Measurements from ENCODE around the gene TANC1. TPM values are rescaled to one million over a fixed set of nuclear protein-coding genes. Genes with fewer than 3 reads are reported as not detected.

The TANC1 gene
- total and polyA plus RNA-seq, 2 experiments from 2014 or later: 2.8 to 9.5 TPM

DNA sequence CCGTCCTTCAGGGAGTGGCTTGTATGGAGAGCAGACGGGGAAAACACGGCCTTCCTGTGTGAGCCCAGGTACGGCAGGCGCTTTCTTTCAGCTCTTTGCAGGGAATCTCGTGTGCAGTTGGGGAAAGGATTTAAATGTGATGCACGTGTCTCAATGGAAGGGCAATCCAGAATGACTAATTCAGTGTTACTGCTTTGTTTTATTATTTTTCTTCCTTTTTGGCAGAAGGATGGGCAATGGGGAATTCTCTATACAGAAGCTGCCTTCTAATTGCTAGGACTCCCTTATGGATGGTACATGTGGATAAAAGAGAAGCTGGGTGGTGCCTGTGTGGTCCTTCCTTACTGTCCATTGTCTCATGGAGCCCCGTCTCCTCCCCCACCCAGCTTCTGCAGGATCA is 210.7 kb downstream of the TANC1 start (continued):
- TF ChIP-seq, protein P1, sequence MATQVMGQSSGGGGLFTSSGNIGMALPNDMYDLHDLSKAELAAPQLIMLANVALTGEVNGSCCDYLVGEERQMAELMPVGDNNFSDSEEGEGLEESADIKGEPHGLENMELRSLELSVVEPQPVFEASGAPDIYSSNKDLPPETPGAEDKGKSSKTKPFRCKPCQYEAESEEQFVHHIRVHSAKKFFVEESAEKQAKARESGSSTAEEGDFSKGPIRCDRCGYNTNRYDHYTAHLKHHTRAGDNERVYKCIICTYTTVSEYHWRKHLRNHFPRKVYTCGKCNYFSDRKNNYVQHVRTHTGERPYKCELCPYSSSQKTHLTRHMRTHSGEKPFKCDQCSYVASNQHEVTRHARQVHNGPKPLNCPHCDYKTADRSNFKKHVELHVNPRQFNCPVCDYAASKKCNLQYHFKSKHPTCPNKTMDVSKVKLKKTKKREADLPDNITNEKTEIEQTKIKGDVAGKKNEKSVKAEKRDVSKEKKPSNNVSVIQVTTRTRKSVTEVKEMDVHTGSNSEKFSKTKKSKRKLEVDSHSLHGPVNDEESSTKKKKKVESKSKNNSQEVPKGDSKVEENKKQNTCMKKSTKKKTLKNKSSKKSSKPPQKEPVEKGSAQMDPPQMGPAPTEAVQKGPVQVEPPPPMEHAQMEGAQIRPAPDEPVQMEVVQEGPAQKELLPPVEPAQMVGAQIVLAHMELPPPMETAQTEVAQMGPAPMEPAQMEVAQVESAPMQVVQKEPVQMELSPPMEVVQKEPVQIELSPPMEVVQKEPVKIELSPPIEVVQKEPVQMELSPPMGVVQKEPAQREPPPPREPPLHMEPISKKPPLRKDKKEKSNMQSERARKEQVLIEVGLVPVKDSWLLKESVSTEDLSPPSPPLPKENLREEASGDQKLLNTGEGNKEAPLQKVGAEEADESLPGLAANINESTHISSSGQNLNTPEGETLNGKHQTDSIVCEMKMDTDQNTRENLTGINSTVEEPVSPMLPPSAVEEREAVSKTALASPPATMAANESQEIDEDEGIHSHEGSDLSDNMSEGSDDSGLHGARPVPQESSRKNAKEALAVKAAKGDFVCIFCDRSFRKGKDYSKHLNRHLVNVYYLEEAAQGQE (IDR thresholded peaks at IDR 0.05; ENCODE audit: unreplicated experiment): no peak

DNA sequence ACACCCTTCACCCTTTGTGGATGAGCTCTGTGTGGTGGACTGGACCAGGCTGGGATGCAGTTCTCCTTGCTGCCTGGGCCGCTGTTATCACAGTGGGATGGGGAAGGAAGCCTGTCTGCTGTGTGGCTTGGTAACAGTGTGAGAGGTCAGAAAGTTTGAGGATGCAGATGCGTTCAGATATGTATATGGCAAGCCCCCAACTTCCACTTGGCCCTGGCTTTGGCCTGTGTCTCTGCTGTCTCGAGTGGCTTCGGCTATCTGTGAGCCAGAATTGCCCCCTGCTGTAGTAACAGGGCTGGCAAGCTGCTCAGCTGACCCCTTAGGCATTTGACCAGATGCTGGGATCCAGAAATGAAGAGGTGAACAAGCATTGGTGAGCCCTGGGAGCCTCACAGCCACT is 211.3 kb downstream of the TANC1 start:
- H3K79me2 ChIP-seq (replicated peaks; ENCODE audit: insufficient read depth): no peaks in the 10 kb centered on the region
- no peaks in the 10 kb centered on the region for H3K9me2 ChIP-seq (ENCODE audit: insufficient read depth)
- no peaks in the 10 kb centered on the region for H3K36me3 ChIP-seq (ENCODE audit: insufficient read depth)
- no peaks in the 10 kb centered on the region for H3K36me3 Mint-ChIP-seq (ENCODE audit: low read depth)
- H3K4me1 Mint-ChIP-seq: peaks cover 6% of the 10 kb centered on the region; the same call in 2 of the 3 replicates
- H3K27me3 Mint-ChIP-seq (ENCODE audit: insufficient read depth, low read depth, poor library complexity): peaks cover 2% of the 10 kb centered on the region
- no peak overlapping the region for H3K27ac ChIP-seq (ENCODE audit: low read depth)
- H3K27ac Mint-ChIP-seq: no peak overlapping the region; the same call in 1 of the 2 replicates
- no peaks in the 10 kb centered on the region for H4K20me1 ChIP-seq (replicated peaks; ENCODE audit: insufficient read depth)
- ATAC-seq (no peak), DNase-seq (ENCODE audit: low spot score) (no peak)
- no peaks in the 10 kb centered on the region for H3K4me1 ChIP-seq (ENCODE audit: insufficient read depth)
- no peaks in the 10 kb centered on the region for H3K9me3 Mint-ChIP-seq
- TF ChIP-seq, protein P2, sequence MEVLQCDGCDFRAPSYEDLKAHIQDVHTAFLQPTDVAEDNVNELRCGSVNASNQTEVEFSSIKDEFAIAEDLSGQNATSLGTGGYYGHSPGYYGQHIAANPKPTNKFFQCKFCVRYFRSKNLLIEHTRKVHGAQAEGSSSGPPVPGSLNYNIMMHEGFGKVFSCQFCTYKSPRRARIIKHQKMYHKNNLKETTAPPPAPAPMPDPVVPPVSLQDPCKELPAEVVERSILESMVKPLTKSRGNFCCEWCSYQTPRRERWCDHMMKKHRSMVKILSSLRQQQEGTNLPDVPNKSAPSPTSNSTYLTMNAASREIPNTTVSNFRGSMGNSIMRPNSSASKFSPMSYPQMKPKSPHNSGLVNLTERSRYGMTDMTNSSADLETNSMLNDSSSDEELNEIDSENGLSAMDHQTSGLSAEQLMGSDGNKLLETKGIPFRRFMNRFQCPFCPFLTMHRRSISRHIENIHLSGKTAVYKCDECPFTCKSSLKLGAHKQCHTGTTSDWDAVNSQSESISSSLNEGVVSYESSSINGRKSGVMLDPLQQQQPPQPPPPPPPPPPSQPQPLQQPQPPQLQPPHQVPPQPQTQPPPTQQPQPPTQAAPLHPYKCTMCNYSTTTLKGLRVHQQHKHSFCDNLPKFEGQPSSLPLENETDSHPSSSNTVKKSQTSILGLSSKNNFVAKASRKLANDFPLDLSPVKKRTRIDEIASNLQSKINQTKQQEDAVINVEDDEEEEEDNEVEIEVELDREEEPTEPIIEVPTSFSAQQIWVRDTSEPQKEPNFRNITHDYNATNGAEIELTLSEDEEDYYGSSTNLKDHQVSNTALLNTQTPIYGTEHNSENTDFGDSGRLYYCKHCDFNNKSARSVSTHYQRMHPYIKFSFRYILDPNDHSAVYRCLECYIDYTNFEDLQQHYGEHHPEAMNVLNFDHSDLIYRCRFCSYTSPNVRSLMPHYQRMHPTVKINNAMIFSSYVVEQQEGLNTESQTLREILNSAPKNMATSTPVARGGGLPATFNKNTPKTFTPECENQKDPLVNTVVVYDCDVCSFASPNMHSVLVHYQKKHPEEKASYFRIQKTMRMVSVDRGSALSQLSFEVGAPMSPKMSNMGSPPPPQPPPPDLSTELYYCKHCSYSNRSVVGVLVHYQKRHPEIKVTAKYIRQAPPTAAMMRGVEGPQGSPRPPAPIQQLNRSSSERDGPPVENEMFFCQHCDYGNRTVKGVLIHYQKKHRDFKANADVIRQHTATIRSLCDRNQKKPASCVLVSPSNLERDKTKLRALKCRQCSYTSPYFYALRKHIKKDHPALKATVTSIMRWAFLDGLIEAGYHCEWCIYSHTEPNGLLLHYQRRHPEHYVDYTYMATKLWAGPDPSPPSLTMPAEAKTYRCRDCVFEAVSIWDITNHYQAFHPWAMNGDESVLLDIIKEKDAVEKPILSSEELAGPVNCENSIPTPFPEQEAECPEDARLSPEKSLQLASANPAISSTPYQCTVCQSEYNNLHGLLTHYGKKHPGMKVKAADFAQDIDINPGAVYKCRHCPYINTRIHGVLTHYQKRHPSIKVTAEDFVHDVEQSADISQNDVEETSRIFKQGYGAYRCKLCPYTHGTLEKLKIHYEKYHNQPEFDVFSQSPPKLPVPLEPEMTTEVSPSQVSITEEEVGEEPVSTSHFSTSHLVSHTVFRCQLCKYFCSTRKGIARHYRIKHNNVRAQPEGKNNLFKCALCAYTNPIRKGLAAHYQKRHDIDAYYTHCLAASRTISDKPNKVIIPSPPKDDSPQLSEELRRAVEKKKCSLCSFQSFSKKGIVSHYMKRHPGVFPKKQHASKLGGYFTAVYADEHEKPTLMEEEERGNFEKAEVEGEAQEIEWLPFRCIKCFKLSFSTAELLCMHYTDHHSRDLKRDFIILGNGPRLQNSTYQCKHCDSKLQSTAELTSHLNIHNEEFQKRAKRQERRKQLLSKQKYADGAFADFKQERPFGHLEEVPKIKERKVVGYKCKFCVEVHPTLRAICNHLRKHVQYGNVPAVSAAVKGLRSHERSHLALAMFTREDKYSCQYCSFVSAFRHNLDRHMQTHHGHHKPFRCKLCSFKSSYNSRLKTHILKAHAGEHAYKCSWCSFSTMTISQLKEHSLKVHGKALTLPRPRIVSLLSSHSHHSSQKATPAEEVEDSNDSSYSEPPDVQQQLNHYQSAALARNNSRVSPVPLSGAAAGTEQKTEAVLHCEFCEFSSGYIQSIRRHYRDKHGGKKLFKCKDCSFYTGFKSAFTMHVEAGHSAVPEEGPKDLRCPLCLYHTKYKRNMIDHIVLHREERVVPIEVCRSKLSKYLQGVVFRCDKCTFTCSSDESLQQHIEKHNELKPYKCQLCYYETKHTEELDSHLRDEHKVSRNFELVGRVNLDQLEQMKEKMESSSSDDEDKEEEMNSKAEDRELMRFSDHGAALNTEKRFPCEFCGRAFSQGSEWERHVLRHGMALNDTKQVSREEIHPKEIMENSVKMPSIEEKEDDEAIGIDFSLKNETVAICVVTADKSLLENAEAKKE (CRISPR knock-in tag; IDR thresholded peaks at IDR 0.05): no peak
- no peak for TF ChIP-seq ZNF114 (CRISPR knock-in tag; IDR thresholded peaks at IDR 0.05)
- no peaks in the 10 kb centered on the region for H3K27me3 ChIP-seq (ENCODE audit: insufficient read depth)
- no peak overlapping the region for H3K4me2 ChIP-seq
- no peak overlapping the region for H3K4me3 ChIP-seq
- H2AFZ ChIP-seq: no peak overlapping the region
- H3K4me3 Mint-ChIP-seq: no peak overlapping the region
- H3F3A ChIP-seq (replicated peaks; ENCODE audit: low read depth): no peaks in the 10 kb centered on the region
